HG02943 (cell line): Measurements from ENCODE around the gene BCAP29.
"Not testable (repeated sequence)": the region's sequence is repeated elsewhere in the genome, so short reads cannot be mapped to it uniquely, and the experiment has no call there.

ENCODE experiments used
- ATAC-seq: cut with Tn5 transposase; IDR thresholded peaks from one replicate; pipeline ENCODE4 v1.9.1; 2021; ENCODE audit warnings: mild to moderate bottlenecking, low read depth, moderate library complexity; ENCODE audit not compliant: unreplicated experiment

BCAP29 gene

DNA sequence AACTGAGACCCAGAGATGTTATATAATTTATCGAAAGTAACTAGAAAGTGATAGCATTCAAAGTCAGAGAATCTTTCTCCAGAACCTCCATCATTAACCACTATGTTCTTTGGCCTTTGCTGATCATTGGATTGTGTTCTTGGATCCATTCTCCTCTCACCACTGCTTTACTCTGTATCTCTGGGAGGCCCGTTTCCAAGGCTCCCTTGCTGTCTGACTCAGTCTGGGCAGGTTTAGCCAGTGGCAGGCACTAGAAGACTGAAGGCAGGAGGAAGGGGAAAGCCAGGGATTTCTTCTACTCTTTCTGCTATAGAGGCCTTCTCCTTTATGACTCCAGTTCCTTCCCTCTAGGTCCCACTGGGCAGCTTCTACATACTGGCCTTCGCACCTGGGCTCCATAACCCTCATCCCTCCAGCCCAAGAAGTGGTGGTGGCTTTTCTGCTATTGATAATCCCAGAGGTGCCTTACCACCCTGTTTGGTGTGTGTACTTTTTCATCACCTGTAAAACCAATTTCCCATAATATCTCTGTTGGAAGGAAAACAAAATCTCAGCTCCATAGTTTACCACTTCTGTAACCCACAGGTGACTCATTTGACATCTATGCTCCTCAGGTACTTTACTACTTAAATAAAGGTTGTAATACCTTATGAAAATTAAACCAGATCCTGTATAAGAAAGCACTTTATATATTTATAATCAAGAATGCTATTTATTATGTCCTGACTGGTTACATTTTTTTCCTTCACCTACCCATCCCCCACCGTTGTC is 36.0 kb downstream of the BCAP29 start:
- ATAC-seq = no peak

GRCh38 chr7:107622429-107622828 is 42.4 kb downstream of the BCAP29 start:
- ATAC-seq = no peak

- ATAC-seq = no peak
Observed at GRCh38 chr7:107622894-107623293, 42.8 kb downstream of the BCAP29 start.

- ATAC-seq = no peak
Observed at GRCh38 chr7:107627002-107627401, 47.0 kb downstream of the BCAP29 start.

DNA sequence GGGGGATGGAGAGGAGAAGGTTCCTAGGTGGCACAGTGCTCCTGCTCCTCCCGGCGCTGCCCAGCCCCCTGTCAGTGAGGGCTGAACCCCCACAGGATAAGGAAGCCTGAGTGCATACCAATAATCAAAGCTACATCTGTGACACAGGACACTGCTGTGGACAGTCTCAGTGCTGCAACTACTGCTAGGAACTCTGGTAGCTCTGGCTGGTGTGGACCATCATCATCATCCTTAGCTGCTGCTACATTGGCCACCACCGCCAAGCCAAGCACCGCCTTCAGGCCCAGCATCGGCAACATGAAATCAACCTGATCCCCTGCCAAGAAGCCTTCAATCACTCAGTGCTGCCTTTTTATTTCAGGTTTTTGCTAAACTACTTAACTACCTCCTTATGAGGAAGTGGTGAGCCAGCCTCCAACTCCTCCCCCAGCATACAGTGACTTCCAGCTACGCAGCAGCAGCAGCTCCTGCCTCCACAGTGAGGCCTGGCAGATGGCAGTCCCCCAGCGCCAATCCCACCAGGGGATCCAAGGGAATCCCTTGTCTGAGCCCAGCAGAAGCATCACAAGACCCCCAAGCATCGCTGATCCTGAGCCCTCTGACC is 48.5 kb downstream of the BCAP29 start:
- no peak for ATAC-seq

GRCh38 chr7:107630342-107630741 is 50.3 kb downstream of the BCAP29 start:
- no peak for ATAC-seq

DNA sequence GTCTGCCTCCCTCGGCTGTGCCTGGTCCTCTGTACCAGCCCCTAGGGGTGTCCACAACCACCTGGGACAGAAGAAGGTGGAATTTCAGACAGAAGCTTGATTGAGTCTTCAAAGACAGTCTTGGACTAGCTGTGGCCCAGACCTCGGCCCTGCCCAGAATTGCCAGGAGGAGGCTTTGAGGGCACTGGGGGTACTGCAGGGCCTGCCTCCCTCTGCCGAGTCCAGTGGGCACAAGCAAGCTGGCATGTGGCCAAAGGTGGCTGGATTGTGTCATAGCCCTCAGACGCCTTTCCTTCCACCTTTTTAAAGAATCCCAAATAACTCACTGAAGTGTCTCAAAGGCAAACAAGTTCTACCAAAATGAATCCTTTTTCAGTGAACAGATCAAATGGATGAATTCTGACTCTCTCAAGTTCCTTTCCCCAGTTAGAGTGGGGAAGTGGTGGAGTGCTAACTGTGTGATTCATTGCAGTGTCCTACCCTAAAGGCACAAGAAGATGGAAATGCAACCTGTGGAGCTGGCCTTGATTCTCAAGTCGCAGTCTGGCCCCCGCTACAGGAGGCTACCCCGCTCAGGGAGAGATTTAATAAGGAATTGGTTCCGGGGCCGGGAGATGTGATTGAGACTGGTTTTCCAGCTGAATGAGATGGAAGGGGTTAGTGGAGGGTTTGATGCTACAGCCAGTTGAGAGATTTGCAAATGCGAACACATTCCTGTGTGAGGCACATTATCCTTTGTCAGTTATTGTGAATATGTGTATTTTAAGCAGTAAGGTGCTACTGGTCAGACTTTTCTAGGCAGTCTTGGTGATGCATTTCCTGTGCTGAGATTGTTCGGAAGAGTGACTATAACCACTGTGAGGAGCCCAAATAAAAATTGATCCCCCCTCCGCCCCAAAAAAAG is 51.8 kb downstream of the BCAP29 start:
- ATAC-seq = no peak

DNA sequence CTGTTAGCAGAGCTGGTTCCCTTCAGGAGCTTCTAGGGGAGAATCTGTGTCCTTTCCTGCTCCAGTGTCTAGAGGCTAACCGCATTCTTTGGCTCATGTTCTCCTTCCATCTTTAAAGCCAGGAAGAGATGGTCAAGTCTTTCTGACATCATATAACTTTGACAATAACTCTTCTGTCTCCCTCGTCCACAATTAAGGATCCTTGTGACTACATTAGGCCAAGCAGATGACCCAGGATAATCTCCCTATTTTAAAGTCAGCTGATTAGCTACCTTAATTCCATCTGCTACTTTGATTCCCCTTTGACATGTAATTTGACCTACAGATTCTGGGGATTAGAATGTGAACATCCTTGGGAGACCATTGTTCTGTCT is 52.4 kb downstream of the BCAP29 start:
- ATAC-seq = no peak

DNA sequence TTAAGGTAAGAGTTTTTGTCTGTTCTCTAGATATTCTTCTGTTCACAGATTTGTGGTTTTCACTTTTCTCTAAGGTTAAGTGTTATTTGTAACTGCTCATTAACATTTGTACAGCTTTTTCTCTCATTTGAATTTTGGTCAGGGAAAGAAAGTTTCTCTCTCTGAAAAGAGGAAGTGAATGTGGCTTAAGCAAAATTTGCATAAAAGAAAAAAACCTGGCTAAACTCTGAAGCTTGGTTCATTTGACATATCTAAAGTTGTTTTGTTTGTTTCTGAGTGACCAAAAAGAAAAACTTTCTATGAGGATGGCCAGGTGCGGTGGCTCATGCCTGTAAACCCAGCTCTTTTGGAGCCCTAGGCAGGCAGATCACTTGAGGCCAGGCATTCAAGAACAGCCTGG is 58.5 kb downstream of the BCAP29 start:
- ATAC-seq = peak; percentile 95

DNA sequence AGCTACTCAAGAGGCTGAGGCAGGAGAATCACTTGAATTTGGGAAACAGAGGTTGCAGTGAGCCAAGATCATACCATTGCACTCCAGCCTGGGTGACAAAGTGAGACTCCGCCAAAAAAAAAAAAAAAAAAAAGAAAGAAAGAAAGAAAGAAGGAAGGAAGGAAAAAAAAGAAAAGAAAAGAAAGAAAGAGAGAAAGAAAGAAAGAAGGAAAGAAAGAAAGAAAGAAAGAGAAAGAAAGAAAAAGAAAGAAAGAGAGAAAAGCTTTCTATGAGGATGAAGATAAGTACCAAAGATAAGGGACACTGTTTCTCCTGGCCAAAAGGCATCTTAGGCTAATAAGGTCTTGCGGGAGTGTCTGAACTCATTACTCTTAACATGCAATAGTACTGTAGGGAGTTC is 59.0 kb downstream of the BCAP29 start:
- ATAC-seq = not testable (repeated sequence)

GRCh38 chr7:107641676-107642075 is 61.6 kb downstream of the BCAP29 start:
- no peak for ATAC-seq

DNA sequence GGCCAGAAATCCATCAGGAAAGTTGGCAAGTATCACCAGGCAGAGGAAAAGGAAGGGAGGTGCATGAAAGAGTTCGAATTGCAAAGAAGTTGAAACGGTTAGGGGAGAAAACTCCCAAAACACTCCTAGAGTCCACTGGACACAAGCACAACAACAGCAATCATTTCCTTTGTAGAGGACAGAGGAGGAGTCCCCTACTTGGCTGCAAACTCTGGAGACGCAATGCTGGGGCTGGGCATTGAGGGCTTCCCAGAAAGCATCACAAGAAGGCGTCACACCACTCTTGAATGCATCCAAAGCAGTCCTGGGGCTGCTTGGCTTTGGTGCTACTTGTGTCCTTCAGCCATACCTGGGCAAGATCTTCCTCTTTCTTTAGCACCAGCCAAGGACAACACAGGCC is 62.5 kb downstream of the BCAP29 start:
- no peak for ATAC-seq

DNA sequence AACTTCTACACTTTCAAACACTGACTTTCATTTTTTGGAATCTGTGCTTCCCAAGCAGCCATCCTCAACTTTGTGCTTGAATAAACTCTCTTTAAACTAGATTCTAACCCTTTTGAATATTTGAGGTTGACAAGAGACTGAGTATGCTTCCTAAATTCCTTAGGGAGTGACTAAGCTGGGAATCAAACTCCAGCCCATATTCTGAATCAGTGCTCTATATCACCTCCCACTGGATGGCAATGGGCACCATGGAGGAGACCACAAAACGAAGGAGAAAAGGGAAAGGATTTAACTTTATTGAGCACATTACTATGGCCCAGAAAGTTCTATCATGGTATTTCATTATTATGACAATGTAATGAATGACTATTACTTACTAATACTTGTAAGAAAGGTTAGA is 63.4 kb downstream of the BCAP29 start:
- ATAC-seq = no peak

DNA sequence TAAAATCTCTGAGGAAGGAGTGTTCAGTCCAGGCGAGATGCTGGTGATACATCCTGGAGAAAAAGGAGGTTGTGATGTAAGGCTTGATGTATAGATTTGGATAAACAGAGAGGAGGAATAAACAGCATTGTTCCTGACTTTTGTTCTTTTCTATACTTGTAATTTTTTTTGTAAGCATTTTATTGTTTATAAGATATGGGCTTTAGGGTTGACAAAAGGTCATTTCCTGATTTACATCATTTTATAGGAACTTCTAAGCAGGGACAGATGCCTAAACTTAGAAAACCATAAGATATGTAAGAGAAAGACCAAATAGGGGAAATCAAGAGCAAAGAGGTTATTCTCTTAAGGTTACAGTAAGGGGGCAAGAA is 63.9 kb downstream of the BCAP29 start:
- ATAC-seq = no peak

DNA sequence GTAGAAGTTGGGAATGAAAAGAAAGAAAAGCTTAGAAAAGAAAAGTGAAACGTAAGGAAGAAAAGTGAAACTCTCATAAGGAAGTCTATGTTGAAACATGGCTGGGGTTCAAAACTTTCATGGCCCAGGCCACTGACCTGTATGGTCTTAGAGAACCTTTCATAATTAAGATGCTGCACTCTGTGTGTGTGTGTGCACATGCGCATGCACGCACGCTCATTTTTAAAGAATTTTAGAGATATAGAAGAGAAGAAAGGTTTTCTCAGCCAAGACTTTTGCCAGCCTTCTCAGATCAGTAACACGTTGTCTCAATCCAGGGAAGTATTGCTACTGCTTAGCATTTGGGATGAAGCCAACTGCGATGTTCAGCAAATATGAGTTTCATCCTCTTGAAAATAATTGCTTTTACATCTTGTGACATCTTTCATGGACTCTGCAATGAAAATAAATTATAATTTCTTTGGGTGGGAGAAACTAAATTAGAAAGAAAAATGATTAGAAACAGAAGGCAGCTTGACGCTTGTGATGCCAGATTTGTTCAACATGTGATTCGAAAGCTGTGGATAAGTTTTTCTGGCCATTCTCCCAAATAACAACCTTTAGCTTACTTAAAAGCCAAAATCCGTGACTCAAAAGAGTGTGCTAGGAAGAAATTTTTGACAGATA is 64.4 kb downstream of the BCAP29 start:
- ATAC-seq = no peak

- ATAC-seq = no peak
Observed at GRCh38 chr7:107652642-107653041, 72.6 kb downstream of the BCAP29 start.

DNA sequence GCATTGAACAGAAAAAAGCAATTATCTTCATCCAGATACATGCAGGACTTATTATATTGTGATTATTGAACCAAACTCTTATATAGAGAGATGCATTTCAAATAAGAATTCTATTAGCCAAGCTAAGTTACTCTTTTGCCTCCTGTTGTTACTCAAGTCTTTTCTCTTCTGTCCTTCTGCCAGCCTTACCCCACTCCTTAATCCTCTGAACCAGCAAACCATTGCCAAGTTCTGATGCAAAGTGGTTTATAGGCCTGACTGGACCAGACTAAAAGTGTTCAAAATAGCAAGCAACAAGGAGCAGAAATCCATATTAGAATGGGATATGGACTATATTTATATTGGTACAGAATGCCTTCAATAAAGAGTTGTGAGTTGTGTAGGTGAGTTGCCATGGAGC is 78.4 kb downstream of the BCAP29 start:
- no peak for ATAC-seq

DNA sequence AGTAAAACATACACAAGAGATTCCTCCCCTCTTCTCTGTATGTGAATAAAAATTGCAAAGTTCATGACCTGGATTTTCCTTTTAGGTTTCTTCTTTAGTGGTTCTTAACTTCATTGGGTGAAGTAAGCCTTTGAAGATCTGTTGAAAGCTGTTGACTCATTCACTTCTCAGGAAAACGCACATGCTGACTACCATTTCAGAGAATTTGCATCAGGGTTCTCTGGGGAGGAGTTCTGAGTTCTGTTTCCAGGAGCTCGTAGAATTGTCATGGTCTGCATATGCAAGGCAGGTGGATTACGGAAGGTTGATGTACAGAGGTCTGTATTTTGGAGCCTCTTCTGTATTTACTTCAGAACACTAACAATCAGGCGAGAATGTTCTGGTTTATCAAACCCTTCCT is 79.6 kb downstream of the BCAP29 start:
- ATAC-seq = no peak

DNA sequence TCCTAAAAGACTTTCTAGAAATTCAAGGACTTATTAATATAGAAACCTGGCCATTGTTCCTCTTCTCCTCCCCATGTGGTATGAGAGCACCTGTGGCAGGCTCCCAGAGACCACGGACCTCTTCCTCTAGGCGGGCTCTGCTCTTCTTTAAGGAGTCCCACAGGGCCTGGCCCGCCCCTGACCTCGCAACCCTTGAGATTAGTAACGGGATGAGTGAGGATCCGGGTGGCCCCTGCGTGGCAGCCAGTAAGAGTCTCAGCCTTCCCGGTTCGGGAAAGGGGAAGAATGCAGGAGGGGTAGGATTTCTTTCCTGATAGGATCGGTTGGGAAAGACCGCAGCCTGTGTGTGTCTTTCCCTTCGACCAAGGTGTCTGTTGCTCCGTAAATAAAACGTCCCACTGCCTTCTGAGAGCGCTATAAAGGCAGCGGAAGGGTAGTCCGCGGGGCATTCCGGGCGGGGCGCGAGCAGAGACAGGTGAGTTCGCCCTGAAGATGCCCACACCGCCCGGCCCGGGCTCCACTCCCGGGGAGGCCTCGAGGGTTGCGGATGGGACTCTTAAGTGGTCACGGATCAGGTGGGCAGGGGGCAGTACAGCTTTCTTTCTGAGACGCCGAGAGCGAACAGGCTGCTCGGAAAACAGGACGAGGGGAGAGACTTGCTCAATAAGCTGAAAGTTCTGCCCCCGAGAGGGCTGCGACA is 80.5 kb downstream of the BCAP29 start, which contains the start of gene SLC26A4:
TSS of gene SLC26A4 (plus strand) at position 448 of the 700 bp plus-strand sequence. CDS start 814 bp downstream, outside the sequence.
- ATAC-seq = no peak
